ENCODE measurements around the gene ASB3. TPM values are rescaled to one million over a fixed set of nuclear protein-coding genes. Genes with fewer than 3 reads are reported as not detected.

ASB3 gene
- polyA plus RNA-seq, 1 experiment, result 10.9 TPM

- TF ChIP-seq CTCF (IDR thresholded peaks at IDR 0.05; ENCODE audit: insufficient read depth, low read depth, low read length), result no peak
- DNase-seq (ENCODE audit: low read depth), result no peak
- ChIA-PET POLR2A (no interaction called here), CTCF (interaction anchor here (1.0 to 1.7 kb wide), 2 partner anchors 9 to 18 kb away, joined by 4 read pairs; partner anchors contain the start of gene CHAC2)
- H3K36me3 ChIP-seq (ENCODE audit: control insufficient read depth, insufficient read depth, low read length), result no peaks in the 10 kb centered on the region
- peak overlapping the region; percentile 54 for H3K4me3 ChIP-seq (ENCODE audit: low read depth, low read length)
- H3K27me3 ChIP-seq (ENCODE audit: control insufficient read depth, insufficient read depth, low read length), result no peaks in the 10 kb centered on the region
Observed at GRCh38 chr2:53786352-53786704, 425 bp downstream of the ASB3 start.

GRCh38 chr2:53785366-53785765 is 1.4 kb downstream of the ASB3 start:
- no peak for DNase-seq (ENCODE audit: low read depth)
- Histone ChIP-seq H3K27me3 (ENCODE audit: control insufficient read depth, insufficient read depth, low read length) (no peaks in the 10 kb centered on the region), H3K4me3 (ENCODE audit: low read depth, low read length) (peak overlapping the region; percentile 54), H3K36me3 (ENCODE audit: control insufficient read depth, insufficient read depth, low read length) (no peaks in the 10 kb centered on the region)
- ChIA-PET CTCF (no interaction called here), POLR2A (no interaction called here)
- no peak for TF ChIP-seq CTCF (IDR thresholded peaks at IDR 0.05; ENCODE audit: insufficient read depth, low read depth, low read length)

DNA sequence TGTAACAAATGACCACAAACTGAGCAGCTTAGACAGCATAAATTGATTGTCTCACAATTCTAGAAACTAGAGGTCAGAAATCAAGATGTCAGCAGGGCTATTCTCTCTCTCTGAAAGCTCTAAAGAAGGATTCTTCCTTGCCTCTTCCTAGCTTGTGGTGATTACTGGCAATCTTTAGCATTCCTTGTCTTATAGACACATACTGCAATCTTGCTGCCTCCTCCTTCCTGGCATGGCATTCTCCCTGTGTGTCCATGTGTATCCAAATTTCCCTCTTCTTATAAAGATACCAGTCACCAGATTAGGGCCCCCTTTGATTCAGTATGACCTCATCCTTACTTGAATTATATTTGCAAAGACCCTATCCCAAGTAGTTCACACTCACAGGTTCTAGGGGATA is 2.3 kb downstream of the ASB3 start:
- no peak for TF ChIP-seq CTCF (IDR thresholded peaks at IDR 0.05; ENCODE audit: insufficient read depth, low read depth, low read length)
- ChIA-PET POLR2A (no interaction called here), CTCF (no interaction called here)
- H3K27me3 ChIP-seq (ENCODE audit: control insufficient read depth, insufficient read depth, low read length), result no peaks in the 10 kb centered on the region
- H3K4me3 ChIP-seq (ENCODE audit: low read depth, low read length), result no peak overlapping the region
- DNase-seq (ENCODE audit: low read depth), result no peak
- no peaks in the 10 kb centered on the region for H3K36me3 ChIP-seq (ENCODE audit: control insufficient read depth, insufficient read depth, low read length)

DNA sequence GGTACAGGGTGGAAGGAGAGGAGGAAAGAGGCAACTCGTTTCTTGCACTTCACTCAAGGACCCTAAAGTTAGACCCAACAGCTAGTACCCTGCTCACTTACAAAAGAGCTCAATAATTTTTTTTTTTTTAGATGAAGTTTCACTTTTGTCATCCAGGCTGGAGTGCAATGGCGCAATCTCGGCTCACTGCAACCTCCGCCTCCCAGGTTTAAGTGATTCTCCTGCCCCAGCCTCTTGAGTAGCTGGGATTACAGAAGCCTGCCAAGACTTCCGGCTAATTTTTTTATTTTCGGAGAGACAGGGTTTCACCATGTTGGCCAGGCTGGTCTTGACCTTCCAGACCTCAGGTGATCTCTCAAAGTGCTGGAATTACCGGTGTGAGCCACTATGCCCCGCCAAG is 4.1 kb downstream of the ASB3 start:
- no peak overlapping the region for H3K4me3 ChIP-seq (ENCODE audit: low read depth, low read length)
- DNase-seq (ENCODE audit: low read depth), result no peak
- H3K36me3 ChIP-seq (ENCODE audit: control insufficient read depth, insufficient read depth, low read length), result no peaks in the 10 kb centered on the region
- ChIA-PET CTCF (no interaction called here), POLR2A (no interaction called here)
- H3K27me3 ChIP-seq (ENCODE audit: control insufficient read depth, insufficient read depth, low read length), result no peaks in the 10 kb centered on the region
- no peak for TF ChIP-seq CTCF (IDR thresholded peaks at IDR 0.05; ENCODE audit: insufficient read depth, low read depth, low read length)

DNA sequence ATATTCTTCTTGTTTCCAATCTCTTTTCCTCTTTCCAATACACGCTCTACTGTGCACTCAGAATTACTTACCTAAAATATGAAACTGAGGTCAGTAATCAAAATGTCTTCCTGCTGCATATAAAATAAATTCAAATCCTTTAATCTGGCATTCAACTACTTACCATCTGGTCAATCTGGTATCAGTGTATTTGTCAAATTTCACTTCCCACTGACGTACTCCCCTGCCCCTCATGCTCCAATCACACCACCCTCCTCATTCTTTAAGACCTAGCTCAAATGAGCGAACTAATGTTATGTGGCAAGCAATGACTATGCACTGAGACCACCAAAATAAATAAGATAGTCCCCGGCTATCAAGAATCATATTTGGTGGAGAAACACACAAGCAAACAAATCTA is 6.7 kb downstream of the ASB3 start:
- ChIA-PET POLR2A (no interaction called here), CTCF (no interaction called here)
- H3K36me3 ChIP-seq (ENCODE audit: control insufficient read depth, insufficient read depth, low read length), result no peaks in the 10 kb centered on the region; the same call in 1 of the 2 replicates
- no peak for DNase-seq (ENCODE audit: low read depth)
- no peak for TF ChIP-seq CTCF (IDR thresholded peaks at IDR 0.05; ENCODE audit: insufficient read depth, low read depth, low read length)
- H3K27me3 ChIP-seq (ENCODE audit: control insufficient read depth, insufficient read depth, low read length), result no peaks in the 10 kb centered on the region
- no peak overlapping the region for H3K4me3 ChIP-seq (ENCODE audit: low read depth, low read length)
